Epithelial cell of esophagus (primary cell): Measurements from ENCODE around the gene PARP9.
"Not testable (repeated sequence)": the region's sequence is repeated elsewhere in the genome, so short reads cannot be mapped to it uniquely, and the experiment has no call there.

Source experiments
- DNase-seq: peaks from one replicate; pipeline ENCODE4 v3.0.0; 2010; ENCODE audit warnings: low read depth
- H3K4me3 ChIP-seq: 2 replicates; pipeline ENCODE4 v1.5.1; 2011; ENCODE audit warnings: mild to moderate bottlenecking, low read length, control low read depth
- TF ChIP-seq, protein P1 (sequence below): IDR thresholded peaks from 2 replicates; pipeline ENCODE4 v1.5.1; 2011; ENCODE audit warnings: low read depth, mild to moderate bottlenecking, low read length, control low read depth, inconsistent platforms; ENCODE audit not compliant: insufficient read depth; ENCODE audit errors: missing control alignments

The PARP9 gene

DNA sequence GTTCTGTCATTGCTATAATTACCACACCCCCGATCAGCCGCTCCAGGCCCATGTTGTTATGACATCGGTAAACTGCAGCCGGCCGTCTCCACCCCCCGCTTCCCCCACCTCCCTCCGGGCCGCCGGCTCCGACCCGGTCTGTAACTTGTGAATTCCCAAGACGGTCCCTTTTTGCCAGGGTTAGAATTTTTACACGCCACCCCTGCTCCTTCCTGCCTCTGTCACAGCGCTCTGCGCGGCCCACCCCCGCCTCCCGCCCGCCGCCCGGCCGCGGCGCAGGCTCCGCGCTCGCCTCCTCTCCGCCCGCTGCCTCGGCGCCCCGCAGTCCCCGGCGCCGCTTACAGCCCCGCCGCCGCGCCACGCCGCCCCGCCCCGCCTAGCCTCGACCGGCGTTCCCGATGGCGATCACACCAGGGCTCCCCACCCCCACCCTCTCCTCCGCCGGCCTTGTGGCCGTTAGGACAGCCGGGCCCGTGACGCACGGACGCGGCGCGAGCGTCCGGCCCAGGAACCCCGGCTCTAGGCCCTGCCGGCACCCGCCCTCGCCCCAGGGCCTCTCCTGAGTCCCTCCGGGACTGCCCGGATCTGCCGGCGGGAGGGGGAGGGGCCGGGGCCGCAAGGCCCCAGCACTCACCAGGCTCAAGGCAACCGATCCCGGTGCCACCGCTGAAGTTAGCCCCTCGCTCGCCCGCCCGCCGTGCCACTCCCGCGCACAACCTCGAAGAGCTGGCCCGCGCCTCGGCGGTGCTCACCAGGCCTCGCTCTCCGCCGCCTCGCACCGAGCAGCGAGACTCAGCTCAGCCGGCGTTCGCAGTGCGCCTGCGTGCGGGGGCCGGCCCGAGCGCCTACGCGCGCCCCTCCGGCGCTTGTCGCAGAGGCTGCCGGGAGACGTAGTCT is 49.7 kb downstream of the PARP9 start, which contains the start of gene KPNA1:
KPNA1 (minus strand) TSS at position 817 of the 897 bp plus-strand sequence. CDS start 18,374 bp downstream, outside the sequence.
- TF ChIP-seq, protein P1, sequence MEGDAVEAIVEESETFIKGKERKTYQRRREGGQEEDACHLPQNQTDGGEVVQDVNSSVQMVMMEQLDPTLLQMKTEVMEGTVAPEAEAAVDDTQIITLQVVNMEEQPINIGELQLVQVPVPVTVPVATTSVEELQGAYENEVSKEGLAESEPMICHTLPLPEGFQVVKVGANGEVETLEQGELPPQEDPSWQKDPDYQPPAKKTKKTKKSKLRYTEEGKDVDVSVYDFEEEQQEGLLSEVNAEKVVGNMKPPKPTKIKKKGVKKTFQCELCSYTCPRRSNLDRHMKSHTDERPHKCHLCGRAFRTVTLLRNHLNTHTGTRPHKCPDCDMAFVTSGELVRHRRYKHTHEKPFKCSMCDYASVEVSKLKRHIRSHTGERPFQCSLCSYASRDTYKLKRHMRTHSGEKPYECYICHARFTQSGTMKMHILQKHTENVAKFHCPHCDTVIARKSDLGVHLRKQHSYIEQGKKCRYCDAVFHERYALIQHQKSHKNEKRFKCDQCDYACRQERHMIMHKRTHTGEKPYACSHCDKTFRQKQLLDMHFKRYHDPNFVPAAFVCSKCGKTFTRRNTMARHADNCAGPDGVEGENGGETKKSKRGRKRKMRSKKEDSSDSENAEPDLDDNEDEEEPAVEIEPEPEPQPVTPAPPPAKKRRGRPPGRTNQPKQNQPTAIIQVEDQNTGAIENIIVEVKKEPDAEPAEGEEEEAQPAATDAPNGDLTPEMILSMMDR: no peak
- H3K4me3 ChIP-seq: peak within 1 kb of the TSS; percentile 65
- DNase-seq: peak; percentile 93

DNA sequence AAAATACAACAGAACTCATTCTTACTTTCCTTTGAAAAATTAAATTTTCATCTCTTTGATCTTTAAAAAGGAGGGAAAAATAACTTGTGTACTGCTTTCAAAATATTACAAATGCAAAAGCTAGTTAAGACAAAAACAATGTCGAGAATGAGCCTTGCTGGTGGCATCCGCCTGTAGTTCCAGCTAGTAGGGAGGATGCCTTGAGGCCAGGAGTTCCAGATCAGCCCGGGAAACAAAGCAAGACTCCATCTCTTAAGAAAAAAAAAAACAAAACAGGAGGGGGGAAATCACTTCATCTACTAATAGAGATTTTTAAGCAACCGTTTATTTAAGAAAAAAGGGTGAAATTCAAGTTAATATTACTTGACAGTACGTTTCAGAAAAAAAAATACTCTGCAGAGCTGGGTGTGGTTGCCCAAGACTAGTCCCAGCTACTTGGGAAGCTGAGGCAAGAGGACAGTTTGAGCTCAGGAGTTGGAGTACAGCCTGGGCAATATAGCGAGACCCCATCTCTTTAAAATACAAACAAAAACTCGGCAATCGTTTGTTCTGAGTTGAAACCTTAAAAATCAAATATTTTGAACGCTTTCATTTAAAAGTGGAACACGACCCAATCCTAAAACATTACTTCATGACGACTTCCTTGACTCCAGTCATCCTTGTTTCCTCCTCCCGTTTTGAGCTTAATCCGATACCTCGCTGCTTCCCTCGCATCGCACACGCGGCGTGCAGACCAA is 50.5 kb downstream of the PARP9 start:
- H3K4me3 ChIP-seq: peak overlapping the region; percentile 65
- DNase-seq: peak; percentile 42
- TF ChIP-seq, protein P1: no peak

DNA sequence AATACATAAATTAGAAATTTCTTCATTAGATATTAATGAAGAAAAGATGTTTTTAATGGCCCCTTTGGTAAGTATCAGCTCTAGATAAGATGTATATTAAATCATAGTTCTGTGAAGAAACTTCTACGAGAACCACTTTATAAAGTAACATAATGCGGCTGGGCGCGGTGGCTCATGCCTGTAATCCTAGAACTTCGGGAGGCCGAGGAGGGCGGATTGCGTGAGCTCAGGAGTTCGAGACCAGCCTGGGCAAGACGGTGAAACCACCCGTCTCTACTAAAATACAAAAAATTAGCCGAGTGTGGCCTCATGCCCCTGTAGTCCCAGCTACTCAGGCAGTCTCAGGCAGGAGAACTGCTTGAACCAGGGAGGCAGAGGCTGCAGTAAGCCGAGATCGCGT is 51.8 kb downstream of the PARP9 start:
- no peak for DNase-seq
- no peak overlapping the region for H3K4me3 ChIP-seq
- TF ChIP-seq, protein P1: no peak

DNA sequence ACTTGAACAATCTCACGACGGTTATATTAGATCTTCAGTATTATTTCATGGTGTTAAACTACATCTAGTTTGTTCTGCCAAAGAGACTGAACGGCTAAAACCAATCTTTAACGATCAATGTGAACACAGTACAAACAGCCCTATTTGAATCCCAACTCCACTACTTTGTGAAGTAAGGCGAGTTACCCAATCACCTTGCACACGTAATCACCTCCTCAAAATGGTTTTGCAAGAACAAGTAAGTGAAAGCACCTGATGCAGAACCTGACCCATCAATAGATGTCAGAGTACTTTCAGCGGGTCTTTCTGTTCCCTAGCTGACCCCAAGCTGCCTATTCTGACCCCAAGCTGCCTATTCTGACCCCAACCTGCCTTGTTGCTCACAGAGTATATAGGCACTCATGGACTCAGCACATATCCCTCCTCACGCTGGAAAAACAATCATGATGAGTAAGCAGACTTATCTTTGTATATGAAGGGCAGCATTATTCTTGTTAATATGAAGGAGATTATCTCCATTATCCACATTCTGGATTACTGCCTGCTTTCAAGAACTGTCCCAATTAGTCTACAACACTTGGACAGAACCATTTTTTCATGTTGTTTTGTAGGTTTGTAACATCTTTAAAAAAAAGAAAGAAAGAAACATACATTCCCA is 53.1 kb downstream of the PARP9 start:
- peak; percentile 46 for DNase-seq
- TF ChIP-seq, protein P1: no peak
- no peak overlapping the region for H3K4me3 ChIP-seq

DNA sequence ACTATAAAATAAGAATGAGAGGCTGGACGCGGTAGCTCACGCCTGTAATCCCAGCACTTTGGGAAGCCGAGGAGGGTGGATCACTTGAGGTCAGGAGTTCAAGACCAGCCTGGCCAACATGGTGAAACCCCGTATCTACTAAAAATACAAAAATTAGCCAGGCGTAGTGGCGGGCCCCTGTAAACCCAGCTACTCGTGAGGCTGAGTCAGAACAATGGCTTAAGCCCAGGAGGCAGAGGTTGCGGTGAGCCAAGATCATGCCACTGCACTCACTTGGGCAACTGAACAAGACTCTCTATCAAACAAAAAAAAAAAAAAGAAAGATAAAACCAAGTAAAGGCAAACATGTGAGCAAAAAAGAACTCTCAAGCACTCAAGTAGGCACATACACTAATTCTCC is 55.2 kb downstream of the PARP9 start:
- DNase-seq: peak; percentile 39

DNA sequence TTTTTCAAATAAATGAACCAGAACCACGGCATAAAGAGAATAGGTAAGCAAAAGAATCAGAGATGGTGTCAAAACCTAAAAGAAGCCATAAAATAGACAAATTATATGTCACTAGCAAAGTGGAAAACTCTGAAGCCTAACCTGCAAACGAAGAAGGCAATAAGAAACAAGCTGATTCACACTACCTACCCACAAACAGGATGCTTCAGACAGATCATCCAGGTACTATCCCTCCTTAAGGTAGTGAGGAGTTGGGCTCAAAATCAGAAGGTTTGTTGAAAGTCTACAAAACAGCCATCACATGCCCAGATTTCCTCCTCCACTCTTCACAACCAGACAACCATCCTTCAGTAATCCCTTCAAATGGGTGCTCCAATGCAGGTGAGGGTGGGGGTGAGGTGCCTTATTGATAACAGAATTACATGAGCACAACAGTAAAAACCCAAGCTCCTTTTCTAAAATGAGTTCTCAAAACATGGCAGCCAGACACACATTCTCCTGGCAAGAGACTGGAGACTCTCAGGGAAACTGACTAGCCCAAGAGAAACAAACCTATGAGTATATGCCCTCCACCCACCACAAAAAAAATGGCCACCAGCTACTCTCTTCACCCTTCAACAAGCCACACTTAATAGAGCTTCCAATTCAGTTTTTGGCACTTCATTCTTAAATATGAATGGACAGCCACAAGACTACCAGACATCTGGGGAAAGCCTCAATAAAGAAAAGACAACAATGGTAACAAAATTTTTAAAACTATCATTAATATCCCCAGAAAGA is 55.8 kb downstream of the PARP9 start:
- DNase-seq: peak; percentile 29
- H3K4me3 ChIP-seq: no peak overlapping the region
- TF ChIP-seq, protein P1: no peak

More for the DNA sequence above, 55.2 kb downstream of the PARP9 start:
- not testable (repeated sequence) for H3K4me3 ChIP-seq
